CD4-positive, alpha-beta T cell (primary cell): ENCODE measurements around the gene DRD3. TPM values are rescaled to one million over a fixed set of nuclear protein-coding genes. Genes with fewer than 3 reads are reported as not detected.

Experiments
- ATAC-seq: fragments of 200-7000 bp; cut with Tn5 transposase; one replicate; pipeline ENCODE4 v1.10.0; 2022; ENCODE audit warnings: mild to moderate bottlenecking; ENCODE audit not compliant: poor library complexity
- CTCF ChIA-PET: fragments of 350-600 bp; sonication (Branson Sonifier 250); formaldehyde crosslinking; loops from one replicate; lab custom pipeline; 2021; ENCODE audit warnings: antibody characterized with exemption, inconsistent platforms; lab: Charles Lee
- POLR2A ChIA-PET: fragments of 350-600 bp; sonication (Branson Sonifier 250); formaldehyde crosslinking; loops from one replicate; lab custom pipeline; 2021; ENCODE audit warnings: antibody characterized with exemption, inconsistent platforms; lab: Charles Lee
- DNase-seq, 14 experiments: peaks; one replicate each; pipeline ENCODE4 v3.0.0-alpha.2; 2013 to 2020; ENCODE audit warnings: mixed read lengths in 2 of 14
- H3K27ac ChIP-seq, 2 donors: one replicate each; pipeline versions ENCODE4 v1.5.1 to v1.7.0; 2013; ENCODE audit warnings: low read length in 2 of 2, low read depth in 1 of 2, mild to moderate bottlenecking in 1 of 2
- H3K27me3 ChIP-seq, 2 experiments: 1 replicate in 1 of 2; 2 replicates in 1 of 2; pipeline versions ENCODE4 v1.6.1 to v1.7.0; 2013; ENCODE audit warnings: low read length in 2 of 2, control low read depth in 1 of 2, mild to moderate bottlenecking in 1 of 2, moderate library complexity in 1 of 2; ENCODE audit not compliant: insufficient read depth in 2 of 2, control insufficient read depth in 1 of 2
- H3K36me3 ChIP-seq: one replicate; pipeline ENCODE4 v1.6.1; 2013; ENCODE audit warnings: low read length, control low read depth; ENCODE audit not compliant: insufficient read depth
- H3K4me1 ChIP-seq: one replicate; pipeline ENCODE4 v1.6.1; 2013; ENCODE audit warnings: low read length, control low read depth; ENCODE audit not compliant: insufficient read depth
- H3K4me3 ChIP-seq: one replicate; pipeline ENCODE4 v1.5.1; 2013; ENCODE audit warnings: mild to moderate bottlenecking, low read length, moderate library complexity
- H3K9me3 ChIP-seq, 2 experiments: 1 replicate in 1 of 2; 2 replicates in 1 of 2; pipeline versions ENCODE4 v1.6.1 to v1.7.0; 2013; ENCODE audit warnings: low read length in 2 of 2, mild to moderate bottlenecking in 2 of 2, control low read depth in 1 of 2, moderate library complexity in 1 of 2; ENCODE audit not compliant: control insufficient read depth in 1 of 2, insufficient read depth in 1 of 2
- H3K27ac Mint-ChIP-seq: one replicate; pipeline ENCODE4 v1.8.0; 2020; ENCODE audit warnings: mixed read lengths
- H3K27me3 Mint-ChIP-seq: one replicate; pipeline ENCODE4 v1.8.0; 2021; ENCODE audit warnings: mixed read lengths
- H3K36me3 Mint-ChIP-seq: one replicate; pipeline ENCODE4 v1.8.0; 2021; ENCODE audit warnings: low read depth, mixed read lengths
- H3K4me1 Mint-ChIP-seq: one replicate; pipeline ENCODE4 v1.8.0; 2021; ENCODE audit warnings: low read depth, mixed read lengths
- H3K4me3 Mint-ChIP-seq: one replicate; pipeline ENCODE4 v1.8.0; 2020; ENCODE audit warnings: mild to moderate bottlenecking, mixed read lengths
- H3K9me3 Mint-ChIP-seq: one replicate; pipeline ENCODE4 v1.8.0; 2020; ENCODE audit warnings: mixed read lengths
- CTCF ChIP-seq: fragments of 200-600 bp; IDR thresholded peaks from one replicate; pipeline ENCODE4 v1.8.0; 2022; ENCODE audit warnings: antibody characterized with exemption, mild to moderate bottlenecking
- intact Hi-C, 2 experiments: fragments of 100-400 bp; cut with DNase I in 1 of 2; cut with micrococcal nuclease in 1 of 2; formaldehyde crosslinking; loops; one replicate each; pipeline versions ENCODE4 v1.15.1 to v1.9.0; 2023 to 2025; cut with DNase I, micrococcal nuclease
- total RNA-seq, 174 experiments: library from RNA in 2 of 174; stranded (reverse) in 2 of 174; gene quantifications; one replicate each; pipeline ENCODE4 v1.2.3 and lab custom pipeline; 2021 to 2026

Gene DRD3
- total RNA-seq, 2 experiments from 2014 or later = not detected

GRCh38 chr3:114133947-114134346 lies 44.9 kb downstream of the DRD3 start:
- no peaks in the 10 kb centered on the region for H3K36me3 ChIP-seq
- ChIA-PET CTCF (interaction anchor here (0.6 kb wide), 1 partner anchor 14 kb away, joined by 3 read pairs; no protein-coding TSS in a partner anchor), POLR2A (no interaction called here)
- DNase-seq = no peak
- Mint-ChIP-seq H3K36me3 (no peaks in the 10 kb centered on the region), H3K4me1 (no peaks in the 10 kb centered on the region), H3K4me3 (no peak overlapping the region), H3K27me3 (no peaks in the 10 kb centered on the region), H3K27ac (no peak overlapping the region), H3K9me3 (no peaks in the 10 kb centered on the region)
- H3K4me3 ChIP-seq = no peak overlapping the region
- no peaks in the 10 kb centered on the region for H3K4me1 ChIP-seq
- intact Hi-C loops = no loop called here
- H3K27ac ChIP-seq = no peak overlapping the region
- no peaks in the 10 kb centered on the region for H3K9me3 ChIP-seq
- no peaks in the 10 kb centered on the region for H3K27me3 ChIP-seq
- no peak for TF ChIP-seq CTCF
- ATAC-seq = no peak

GRCh38 chr3:114132500-114132899 lies 46.4 kb downstream of the DRD3 start:
- ATAC-seq (no peak), DNase-seq (no peak)
- H3K27ac ChIP-seq = no peak overlapping the region
- intact Hi-C loops = no loop called here
- no peak overlapping the region for H3K4me3 Mint-ChIP-seq
- no peak for TF ChIP-seq CTCF
- H3K9me3 Mint-ChIP-seq = no peaks in the 10 kb centered on the region
- H3K36me3 Mint-ChIP-seq = no peaks in the 10 kb centered on the region
- ChIA-PET CTCF (no interaction called here), POLR2A (no interaction called here)
- H3K27ac Mint-ChIP-seq = no peak overlapping the region
- H3K4me1 ChIP-seq = no peaks in the 10 kb centered on the region
- H3K4me1 Mint-ChIP-seq = no peaks in the 10 kb centered on the region
- H3K4me3 ChIP-seq = no peak overlapping the region
- no peaks in the 10 kb centered on the region for H3K36me3 ChIP-seq
- no peaks in the 10 kb centered on the region for H3K27me3 Mint-ChIP-seq
- H3K9me3 ChIP-seq = no peaks in the 10 kb centered on the region
- no peaks in the 10 kb centered on the region for H3K27me3 ChIP-seq

GRCh38 chr3:114128826-114129225 lies 50.0 kb downstream of the DRD3 start:
- H3K9me3 ChIP-seq = no peaks in the 10 kb centered on the region
- CTCF ChIA-PET = no interaction called here
- H3K36me3 ChIP-seq = no peaks in the 10 kb centered on the region
- Mint-ChIP-seq H3K4me1 (no peaks in the 10 kb centered on the region), H3K4me3 (no peak overlapping the region), H3K9me3 (no peaks in the 10 kb centered on the region), H3K36me3 (no peaks in the 10 kb centered on the region), H3K27ac (no peak overlapping the region), H3K27me3 (no peaks in the 10 kb centered on the region)
- TF ChIP-seq CTCF = no peak
- no peaks in the 10 kb centered on the region for H3K4me1 ChIP-seq
- H3K27me3 ChIP-seq = no peaks in the 10 kb centered on the region
- ATAC-seq = no peak
- H3K4me3 ChIP-seq = no peak overlapping the region
- POLR2A ChIA-PET = no interaction called here
- intact Hi-C loops = no loop called here
- no peak for DNase-seq
- H3K27ac ChIP-seq = no peak overlapping the region
